Panc1 (cell line): Measurements from ENCODE around the gene UGGT1. TPM values are rescaled to one million over a fixed set of nuclear protein-coding genes. Genes with fewer than 3 reads are reported as not detected.

Experiments used
- ATAC-seq: fragments of 200-7000 bp; cut with Tn5 transposase; 2 replicates; pipeline ENCODE4 v1.9.1; 2020; ENCODE audit warnings: mild to moderate bottlenecking, moderate library complexity
- BruUV-seq: library from RNA; stranded (reverse); fragments of 400-500 nt; replicated peaks from 2 replicates; lab custom pipeline; 2021; lab: Mats Ljungman, UMichigan
- CTCF ChIA-PET: fragments of 300-600 bp; sonication (Branson Sonifier 250); formaldehyde crosslinking; loops from one replicate; lab custom pipeline; 2022; ENCODE audit warnings: antibody characterized with exemption; lab: Charles Lee
- POLR2A ChIA-PET: fragments of 300-600 bp; sonication (Branson Sonifier 250); formaldehyde crosslinking; loops from one replicate; lab custom pipeline; 2022; ENCODE audit warnings: antibody characterized with exemption; lab: Charles Lee
- DNase-seq: peaks from one replicate; pipeline ENCODE4 v3.0.0-alpha.2; 2010; ENCODE audit warnings: low read depth, low spot score
- H3K27ac ChIP-seq: 2 replicates; pipeline ENCODE4 v1.5.1; 2011; ENCODE audit warnings: mild to moderate bottlenecking, low read length, inconsistent platforms
- H3K27me3 ChIP-seq: fragments of 200-500 bp; sonication (Bioruptor generic); 2 replicates; pipeline ENCODE4 v1.6.0; 2014; ENCODE audit warnings: low read length, inconsistent platforms; ENCODE audit not compliant: control insufficient read depth, insufficient read depth
- H3K36me3 ChIP-seq: fragments of 200-500 bp; sonication (Bioruptor generic); 2 replicates; pipeline ENCODE4 v1.5.1; 2014; ENCODE audit warnings: inconsistent platforms, mild to moderate bottlenecking, low read length, moderate library complexity; ENCODE audit not compliant: control insufficient read depth, insufficient read depth
- H3K4me1 ChIP-seq: 2 replicates; pipeline ENCODE4 v1.5.1; 2011; ENCODE audit warnings: inconsistent platforms, mild to moderate bottlenecking, low read length, moderate library complexity; ENCODE audit not compliant: control insufficient read depth, insufficient read depth
- H3K4me3 ChIP-seq, 2 experiments: 2 replicates each; pipeline ENCODE4 v1.5.1; 2011 to 2012; ENCODE audit warnings: low read depth in 2 of 2, low read length in 2 of 2, mild to moderate bottlenecking in 2 of 2, inconsistent platforms in 1 of 2, moderate library complexity in 1 of 2
- H3K9me3 ChIP-seq: fragments of 200-500 bp; sonication (Bioruptor generic); 2 replicates; pipeline ENCODE4 v1.5.1; 2014; ENCODE audit warnings: low read depth, mild to moderate bottlenecking, inconsistent platforms, low read length, moderate library complexity; ENCODE audit not compliant: control insufficient read depth, insufficient read depth
- CTCF ChIP-seq: fragments of 450-650 bp; IDR thresholded peaks from 2 replicates; pipeline ENCODE4 v1.5.1; 2017; ENCODE audit warnings: mild to moderate bottlenecking
- POLR2AphosphoS5 ChIP-seq: IDR thresholded peaks from 2 replicates; pipeline ENCODE4 v1.6.1; 2012; ENCODE audit warnings: mild to moderate bottlenecking, low read depth, low read length, moderate library complexity
- REST ChIP-seq, 2 experiments: IDR thresholded peaks; 2 replicates each; pipeline ENCODE4 v1.6.1; 2011 to 2012; ENCODE audit warnings: low read depth in 2 of 2, control low read depth in 1 of 2, low read length in 1 of 2, mild to moderate bottlenecking in 1 of 2, moderate library complexity in 1 of 2; ENCODE audit not compliant: insufficient read depth in 1 of 2
- SIN3A ChIP-seq: IDR thresholded peaks from 2 replicates; pipeline ENCODE4 v1.6.1; 2012; ENCODE audit warnings: low read depth, mild to moderate bottlenecking, low read length, moderate library complexity, borderline replicate concordance; ENCODE audit not compliant: insufficient read depth
- TCF7L2 ChIP-seq: IDR thresholded peaks from 2 replicates; pipeline ENCODE4 v1.6.1; 2011; ENCODE audit warnings: mild to moderate bottlenecking, low read depth, low read length, inconsistent platforms
- in situ Hi-C: cut with HindIII; loops from 2 replicates; pipeline ENCODE4 v1.10.0; 2016; ENCODE audit warnings: low sequenced_read_pairs, low pct_unique_long_range_greater_than_20kb
- intact Hi-C: fragments of 100-400 bp; cut with micrococcal nuclease; formaldehyde crosslinking; loops from one replicate; pipeline ENCODE4 v1.10.0; 2022; ENCODE audit not compliant: unreplicated experiment
- total RNA-seq: library from RNA; stranded (reverse); gene quantifications from one replicate; pipeline ENCODE4 v1.2.1, GENCODE V29; 2021; ENCODE audit not compliant: unreplicated experiment

The UGGT1 gene
- total RNA-seq, 1 experiment from 2014 or later, result 64.2 TPM

- BruUV-seq, result no TSS peak
- in situ Hi-C loops, result no loop called here
- ChIA-PET POLR2A (no interaction called here), CTCF (interaction anchor here (0.7 kb wide), 1 partner anchor 14 kb away, joined by 6 read pairs; no protein-coding TSS in a partner anchor)
- no peak for ATAC-seq
- intact Hi-C loops, result no loop called here
- no peak for TF ChIP-seq TCF7L2
- TF ChIP-seq SIN3A, result no peak
- TF ChIP-seq REST (IDR thresholded peaks at IDR 0.05; ENCODE audit: insufficient read depth in 1 of 2, low read depth in 2 of 2, low read length in 1 of 2), result no peak
- TF ChIP-seq CTCF, result no peak
- no peak for TF ChIP-seq POLR2AphosphoS5
- H3K9me3 ChIP-seq, result no peaks in the 10 kb centered on the region
- no peaks in the 10 kb centered on the region for H3K27me3 ChIP-seq
- H3K4me1 ChIP-seq, result no peaks in the 10 kb centered on the region
- no peak for DNase-seq
- no peak overlapping the region for H3K4me3 ChIP-seq
- no peak overlapping the region for H3K27ac ChIP-seq
- H3K36me3 ChIP-seq, result peaks cover 24% of the 10 kb centered on the region
Measured at GRCh38 chr2:128115921-128116623, 25.1 kb downstream of the UGGT1 start.

GRCh38 chr2:128134573-128134972, 43.6 kb downstream of the UGGT1 start:
- in situ Hi-C loops (no loop called here), intact Hi-C loops (no loop called here)
- DNase-seq (no peak), ATAC-seq (no peak)
- POLR2A ChIA-PET, result no interaction called here
- Histone ChIP-seq H3K27ac (no peak overlapping the region), H3K36me3 (peaks cover 24% of the 10 kb centered on the region), H3K9me3 (no peaks in the 10 kb centered on the region), H3K27me3 (no peaks in the 10 kb centered on the region), H3K4me1 (no peaks in the 10 kb centered on the region), H3K4me3 (no peak overlapping the region)
- no TSS peak for BruUV-seq
- CTCF ChIA-PET, result no interaction called here
- TF ChIP-seq REST (IDR thresholded peaks at IDR 0.05; ENCODE audit: insufficient read depth in 1 of 2, low read depth in 2 of 2, low read length in 1 of 2), result no peak
- TF ChIP-seq POLR2AphosphoS5, result no peak
- TF ChIP-seq TCF7L2, result no peak
- no peak for TF ChIP-seq SIN3A
- TF ChIP-seq CTCF, result no peak
